Mesenchymal stem cell (in vitro differentiated cells and primary cell): ENCODE measurements around the gene PFKP.

ENCODE experiments used
- DNase-seq: peaks from one replicate; pipeline ENCODE4 v3.0.0-alpha.2; 2013
- H2AFZ ChIP-seq: one replicate; pipeline ENCODE4 v1.6.1; 2013; ENCODE audit warnings: low read depth, mild to moderate bottlenecking, control low read depth, inconsistent platforms, low read length, moderate library complexity
- H2AK5ac ChIP-seq: 2 replicates; pipeline ENCODE4 v1.6.1; 2013; ENCODE audit warnings: low read length, moderate library complexity, mild to moderate bottlenecking, inconsistent platforms; ENCODE audit not compliant: severe bottlenecking
- H2BK120ac ChIP-seq: one replicate; pipeline ENCODE4 v1.6.1; 2013; ENCODE audit warnings: low read depth, mild to moderate bottlenecking, inconsistent platforms, low read length, moderate library complexity
- H2BK12ac ChIP-seq, 2 experiments: one replicate each; pipeline ENCODE4 v1.6.1; 2013; ENCODE audit warnings: inconsistent platforms in 2 of 2, low read length in 2 of 2, mild to moderate bottlenecking in 2 of 2, moderate library complexity in 2 of 2, control low read depth in 1 of 2
- H2BK15ac ChIP-seq: one replicate; pipeline ENCODE4 v1.6.1; 2013; ENCODE audit warnings: mild to moderate bottlenecking, low read depth, inconsistent platforms; ENCODE audit not compliant: poor library complexity, severe bottlenecking
- H2BK5ac ChIP-seq: 2 replicates; pipeline ENCODE4 v1.6.1; 2013; ENCODE audit warnings: low read depth, mild to moderate bottlenecking, low read length, control low read depth, inconsistent platforms; ENCODE audit not compliant: poor library complexity, severe bottlenecking
- H3K14ac ChIP-seq, 2 experiments: one replicate each; pipeline ENCODE4 v1.6.1; 2013; ENCODE audit warnings: inconsistent platforms in 2 of 2, low read length in 2 of 2, control low read depth in 1 of 2, mild to moderate bottlenecking in 1 of 2, moderate library complexity in 1 of 2
- H3K18ac ChIP-seq, 2 experiments: one replicate each; pipeline ENCODE4 v1.6.1; 2013; ENCODE audit warnings: inconsistent platforms in 2 of 2, low read length in 2 of 2, control low read depth in 1 of 2, low read depth in 1 of 2, mild to moderate bottlenecking in 1 of 2
- H3K23ac ChIP-seq, 2 experiments: one replicate each; pipeline ENCODE4 v1.6.1; 2013; ENCODE audit warnings: inconsistent platforms in 2 of 2, low read length in 2 of 2, mild to moderate bottlenecking in 2 of 2, moderate library complexity in 2 of 2, control low read depth in 1 of 2
- H3K27ac ChIP-seq: 2 replicates; pipeline ENCODE4 v1.5.1; 2013; ENCODE audit warnings: mild to moderate bottlenecking, moderate library complexity, low read length, control low read depth, inconsistent platforms; ENCODE audit not compliant: poor library complexity, severe bottlenecking
- H3K27me3 ChIP-seq, 2 experiments: 2 replicates each; pipeline versions ENCODE4 v1.6.1 to v1.7.0; 2013; ENCODE audit warnings: low read length in 2 of 2, mild to moderate bottlenecking in 2 of 2, moderate library complexity in 2 of 2, control low read depth in 1 of 2, inconsistent platforms in 1 of 2; ENCODE audit not compliant: control insufficient read depth in 1 of 2, insufficient read depth in 1 of 2
- H3K36me3 ChIP-seq, 2 experiments: 2 replicates each; pipeline versions ENCODE4 v1.6.1 to v1.7.0; 2013; ENCODE audit warnings: low read length in 2 of 2, control low read depth in 1 of 2, inconsistent platforms in 1 of 2, low read depth in 1 of 2, mild to moderate bottlenecking in 1 of 2; ENCODE audit not compliant: insufficient read depth in 2 of 2, control insufficient read depth in 1 of 2
- H3K4ac ChIP-seq, 2 experiments: one replicate each; pipeline ENCODE4 v1.6.1; 2013; ENCODE audit warnings: inconsistent platforms in 2 of 2, low read length in 2 of 2, mild to moderate bottlenecking in 2 of 2, moderate library complexity in 2 of 2, control low read depth in 1 of 2, low read depth in 1 of 2
- H3K4me1 ChIP-seq: 2 replicates; pipeline ENCODE4 v1.6.1; 2013; ENCODE audit warnings: low read depth, low read length, control low read depth; ENCODE audit not compliant: control insufficient read depth, insufficient read depth
- H3K4me2 ChIP-seq: 2 replicates; pipeline ENCODE4 v1.6.1; 2013; ENCODE audit warnings: low read length, mild to moderate bottlenecking, inconsistent platforms; ENCODE audit not compliant: poor library complexity, severe bottlenecking
- H3K4me3 ChIP-seq, 2 experiments: 2 replicates each; pipeline versions ENCODE4 v1.5.1 to v1.7.0; 2013; ENCODE audit warnings: low read length in 2 of 2, mild to moderate bottlenecking in 2 of 2, control low read depth in 1 of 2, low read depth in 1 of 2; ENCODE audit not compliant: insufficient read depth in 1 of 2
- H3K79me1 ChIP-seq: replicated peaks from 2 replicates; pipeline ENCODE4 v1.6.1; 2013; ENCODE audit warnings: mild to moderate bottlenecking, control low read depth, low read length, inconsistent platforms; ENCODE audit not compliant: poor library complexity, severe bottlenecking
- H3K9ac ChIP-seq: 2 replicates; pipeline ENCODE4 v1.7.0; 2013; ENCODE audit warnings: mild to moderate bottlenecking, low read length, moderate library complexity
- H3K9me3 ChIP-seq: 2 replicates; pipeline ENCODE4 v1.7.0; 2013; ENCODE audit warnings: mild to moderate bottlenecking, low read length; ENCODE audit not compliant: control insufficient read depth
- H4K8ac ChIP-seq: one replicate; pipeline ENCODE4 v1.6.1; 2013; ENCODE audit warnings: inconsistent platforms, mild to moderate bottlenecking, low read length, moderate library complexity
- H4K91ac ChIP-seq: one replicate; pipeline ENCODE4 v1.6.1; 2013; ENCODE audit warnings: mild to moderate bottlenecking, low read length, inconsistent platforms
- WGBS: methylation state at CpG from one replicate; pipeline ENCODE4 v1.1.7; 2013; ENCODE audit warnings: mixed read lengths; 5-methylcytosine and 5-hydroxymethylcytosine counted together

The PFKP gene

GRCh38 chr10:3046210-3046779, 21.1 kb upstream of the PFKP start:
- peak overlapping the region; percentile 81 for H4K8ac ChIP-seq
- no peaks in the 10 kb centered on the region for H3K9me3 ChIP-seq
- peak overlapping the region in 1 of 2 experiments; percentile 20 for H3K14ac ChIP-seq
- peak overlapping the region in 1 of 2 experiments; percentile 63 for H3K4me3 ChIP-seq
- H3K79me1 ChIP-seq = no peaks in the 10 kb centered on the region
- H3K18ac ChIP-seq = peak overlapping the region; percentile 91 to 96
- H2BK12ac ChIP-seq = peak overlapping the region; percentile 89 to 95
- peak overlapping the region; percentile 88 for H3K27ac ChIP-seq
- no peaks in the 10 kb centered on the region for H3K36me3 ChIP-seq
- H2BK15ac ChIP-seq = peak overlapping the region; percentile 73
- H2BK5ac ChIP-seq = peak overlapping the region; percentile 22
- 66% methylated on average over 6 of the region's 6 CpGs for WGBS
- peak overlapping the region; percentile 83 for H3K9ac ChIP-seq
- H3K4me2 ChIP-seq = peak overlapping the region; percentile 37
- peak overlapping the region; percentile 93 for H4K91ac ChIP-seq
- peaks cover 26% of the 10 kb centered on the region for H3K4me1 ChIP-seq
- peak overlapping the region; percentile 65 to 93 for H3K4ac ChIP-seq
- H2BK120ac ChIP-seq = peak overlapping the region; percentile 95
- no peak overlapping the region for H2AFZ ChIP-seq
- no peak overlapping the region for H3K23ac ChIP-seq
- peak overlapping the region; percentile 84 for H2AK5ac ChIP-seq
- no peak for DNase-seq
- H3K27me3 ChIP-seq = no peaks in the 10 kb centered on the region

DNA sequence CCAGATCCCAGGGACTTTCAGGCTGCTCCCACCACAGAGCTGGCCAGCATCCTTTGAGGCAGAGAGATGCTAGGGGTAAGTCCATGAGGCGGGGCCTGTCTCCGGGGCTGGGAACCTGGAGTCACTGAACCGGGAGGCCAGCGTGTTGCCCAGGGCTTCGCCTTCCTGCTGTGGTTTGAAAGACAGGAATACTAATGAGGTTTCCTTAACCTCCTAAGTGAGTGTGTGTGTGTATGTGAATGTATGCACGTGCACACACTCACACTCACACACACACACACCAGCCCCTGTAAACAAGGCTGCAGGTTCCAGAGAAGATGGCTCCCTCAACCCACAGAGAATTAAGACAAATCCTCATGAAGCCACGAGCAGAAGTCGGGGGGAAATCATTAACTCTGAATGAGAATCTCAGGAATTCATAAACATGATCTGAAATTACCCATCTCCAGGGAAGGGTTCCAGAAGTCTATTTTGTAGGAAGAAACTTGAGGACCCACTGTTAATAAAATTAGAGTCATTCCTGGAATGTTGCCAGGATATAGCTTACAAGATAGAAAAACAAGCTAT, 20.3 kb upstream of the PFKP start:
- H2BK15ac ChIP-seq = no peak overlapping the region

GRCh38 chr10:3047596-3047995, 19.8 kb upstream of the PFKP start:
- H3K4me3 ChIP-seq = no peak overlapping the region
- peak overlapping the region; percentile 69 for H3K27ac ChIP-seq
- DNase-seq = no peak
- peak overlapping the region; percentile 39 for H4K8ac ChIP-seq
- H3K79me1 ChIP-seq = no peaks in the 10 kb centered on the region
- 97% methylated on average over 6 of the region's 6 CpGs for WGBS
- no peaks in the 10 kb centered on the region for H3K9me3 ChIP-seq
- peak overlapping the region; percentile 70 to 90 for H2BK12ac ChIP-seq
- H3K9ac ChIP-seq = peak overlapping the region; percentile 84
- no peak overlapping the region for H3K14ac ChIP-seq
- H3K36me3 ChIP-seq = no peaks in the 10 kb centered on the region
- peak overlapping the region; percentile 71 for H2AK5ac ChIP-seq
- peak overlapping the region; percentile 84 for H2BK15ac ChIP-seq
- no peak overlapping the region for H3K4ac ChIP-seq
- H3K4me2 ChIP-seq = no peak overlapping the region
- no peak overlapping the region for H3K23ac ChIP-seq
- H2BK120ac ChIP-seq = no peak overlapping the region
- no peak overlapping the region for H2BK5ac ChIP-seq
- H3K4me1 ChIP-seq = peaks cover 26% of the 10 kb centered on the region
- H2AFZ ChIP-seq = no peak overlapping the region
- H3K18ac ChIP-seq = peak overlapping the region in 1 of 2 experiments; percentile 33
- peak overlapping the region; percentile 49 for H4K91ac ChIP-seq
- H3K27me3 ChIP-seq = no peaks in the 10 kb centered on the region

More for the DNA sequence above, 20.3 kb upstream of the PFKP start:
- H3K36me3 ChIP-seq = no peaks in the 10 kb centered on the region
- H3K23ac ChIP-seq = no peak overlapping the region
- peak overlapping the region in 1 of 2 experiments; percentile 46 for H3K18ac ChIP-seq
- H3K14ac ChIP-seq = no peak overlapping the region
- 74% methylated on average over 3 of the region's 8 CpGs for WGBS
- no peaks in the 10 kb centered on the region for H3K79me1 ChIP-seq
- H4K91ac ChIP-seq = peak overlapping the region; percentile 57
- H3K27ac ChIP-seq = peak overlapping the region; percentile 88
- H3K27me3 ChIP-seq = no peaks in the 10 kb centered on the region
- peak overlapping the region; percentile 81 for H4K8ac ChIP-seq
- no peak overlapping the region for H2BK5ac ChIP-seq
- peak overlapping the region; percentile 30 for H3K4me2 ChIP-seq
- peak overlapping the region; percentile 72 to 89 for H2BK12ac ChIP-seq
- H3K9me3 ChIP-seq = no peaks in the 10 kb centered on the region
- H3K4me1 ChIP-seq = peaks cover 26% of the 10 kb centered on the region
- H2AFZ ChIP-seq = no peak overlapping the region
- H2AK5ac ChIP-seq = peak overlapping the region; percentile 84
- peak overlapping the region; percentile 95 for H2BK120ac ChIP-seq
- H3K4me3 ChIP-seq = no peak overlapping the region
- H3K9ac ChIP-seq = no peak overlapping the region
- H3K4ac ChIP-seq = peak overlapping the region in 1 of 2 experiments; percentile 51
- DNase-seq = no peak

DNA sequence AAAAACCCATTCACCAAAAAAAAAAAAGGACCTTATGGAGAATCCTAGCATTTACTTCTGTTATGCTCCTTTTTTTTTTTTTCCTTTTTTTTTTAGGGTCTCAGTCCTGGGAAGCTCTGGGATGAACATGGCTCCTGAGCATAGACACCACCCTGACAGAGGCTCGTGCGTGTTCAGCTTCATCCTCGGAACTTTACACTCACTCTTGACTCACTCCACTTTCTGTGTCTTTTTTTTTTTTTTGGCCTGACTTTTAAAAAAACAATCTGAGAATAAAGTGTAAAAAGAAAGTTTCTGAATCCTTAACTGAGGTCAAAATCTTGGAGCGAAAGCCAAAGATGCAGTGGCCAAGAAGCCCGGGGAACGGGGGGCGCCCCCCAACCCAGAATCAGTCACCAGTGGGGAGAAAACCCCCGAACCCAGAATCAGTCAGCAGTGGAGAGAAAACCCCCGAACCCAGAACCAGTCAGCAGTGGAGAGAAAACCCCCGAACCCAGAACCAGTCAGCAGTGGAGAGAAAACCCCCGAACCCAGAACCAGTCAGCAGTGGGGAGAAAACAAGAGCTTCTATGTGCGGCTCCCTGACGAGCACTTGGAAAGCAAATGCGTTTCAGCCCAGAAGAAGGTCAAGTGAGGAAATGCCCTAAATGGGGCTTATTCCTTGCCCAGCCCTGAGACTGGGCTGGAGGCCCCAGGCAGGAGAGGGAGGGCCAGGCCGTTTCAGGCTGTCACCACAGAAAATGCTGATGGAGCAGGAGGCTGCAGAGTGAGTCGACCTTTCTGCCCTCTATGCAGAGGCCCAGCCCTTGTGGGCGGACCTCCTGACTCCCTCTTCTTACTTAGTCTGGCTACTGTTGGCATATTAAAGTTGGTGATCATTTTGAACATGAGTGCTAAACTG, 19.0 kb upstream of the PFKP start:
- no peak overlapping the region for H3K4ac ChIP-seq
- H3K79me1 ChIP-seq = no peaks in the 10 kb centered on the region
- H3K9me3 ChIP-seq = no peaks in the 10 kb centered on the region
- peak overlapping the region; percentile 66 for H4K8ac ChIP-seq
- no peak overlapping the region for H2AK5ac ChIP-seq
- no peaks in the 10 kb centered on the region for H3K27me3 ChIP-seq
- no peak overlapping the region for H2BK12ac ChIP-seq
- no peaks in the 10 kb centered on the region for H3K36me3 ChIP-seq
- peaks cover 26% of the 10 kb centered on the region for H3K4me1 ChIP-seq
- H4K91ac ChIP-seq = no peak overlapping the region
- H2BK5ac ChIP-seq = peak overlapping the region; percentile 21
- peak overlapping the region; percentile 69 for H3K27ac ChIP-seq
- peak; percentile 69 for DNase-seq
- peak overlapping the region in 1 of 2 experiments; percentile 16 for H3K18ac ChIP-seq
- no peak overlapping the region for H3K14ac ChIP-seq
- peak overlapping the region; percentile 84 for H3K9ac ChIP-seq
- H2BK15ac ChIP-seq = no peak overlapping the region
- peak overlapping the region in 1 of 2 experiments; percentile 50 for H3K4me3 ChIP-seq
- 60% methylated on average over 11 of the region's 17 CpGs for WGBS
- H2BK120ac ChIP-seq = peak overlapping the region; percentile 27
- no peak overlapping the region for H2AFZ ChIP-seq
- no peak overlapping the region for H3K23ac ChIP-seq
- peak overlapping the region; percentile 32 for H3K4me2 ChIP-seq
